ENCODE results near the gene TBL2.

DNA sequence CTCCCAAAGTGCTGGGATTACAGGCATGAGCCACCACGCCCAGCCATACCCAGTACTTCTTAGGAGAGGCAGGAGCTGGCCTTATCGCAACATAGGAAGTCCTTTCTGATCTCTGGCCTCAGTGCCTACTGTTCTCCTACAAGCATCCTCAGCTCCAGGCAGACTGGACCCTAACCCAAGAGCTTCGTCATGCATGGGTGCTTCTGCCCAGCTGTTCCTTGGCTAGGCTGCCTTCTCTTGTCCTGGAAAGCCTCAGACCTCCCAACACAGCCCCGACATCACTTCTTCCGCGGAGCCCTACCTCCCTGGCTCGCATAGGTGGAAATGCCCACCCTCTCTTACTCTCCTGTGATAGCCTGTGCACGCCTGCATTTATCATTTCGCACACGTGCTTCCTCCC, 36.7 kb downstream of the TBL2 start:
- TF ChIP-seq EZH2phosphoT487 (IDR thresholded peaks at IDR 0.05; ENCODE audit: borderline replicate concordance, low read length) = no peak
- TF ChIP-seq, protein P1, sequence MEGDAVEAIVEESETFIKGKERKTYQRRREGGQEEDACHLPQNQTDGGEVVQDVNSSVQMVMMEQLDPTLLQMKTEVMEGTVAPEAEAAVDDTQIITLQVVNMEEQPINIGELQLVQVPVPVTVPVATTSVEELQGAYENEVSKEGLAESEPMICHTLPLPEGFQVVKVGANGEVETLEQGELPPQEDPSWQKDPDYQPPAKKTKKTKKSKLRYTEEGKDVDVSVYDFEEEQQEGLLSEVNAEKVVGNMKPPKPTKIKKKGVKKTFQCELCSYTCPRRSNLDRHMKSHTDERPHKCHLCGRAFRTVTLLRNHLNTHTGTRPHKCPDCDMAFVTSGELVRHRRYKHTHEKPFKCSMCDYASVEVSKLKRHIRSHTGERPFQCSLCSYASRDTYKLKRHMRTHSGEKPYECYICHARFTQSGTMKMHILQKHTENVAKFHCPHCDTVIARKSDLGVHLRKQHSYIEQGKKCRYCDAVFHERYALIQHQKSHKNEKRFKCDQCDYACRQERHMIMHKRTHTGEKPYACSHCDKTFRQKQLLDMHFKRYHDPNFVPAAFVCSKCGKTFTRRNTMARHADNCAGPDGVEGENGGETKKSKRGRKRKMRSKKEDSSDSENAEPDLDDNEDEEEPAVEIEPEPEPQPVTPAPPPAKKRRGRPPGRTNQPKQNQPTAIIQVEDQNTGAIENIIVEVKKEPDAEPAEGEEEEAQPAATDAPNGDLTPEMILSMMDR (conservative IDR thresholded peaks at IDR 0.05; ENCODE audit: low read depth, low read length) = no peak

All from PC-3 (cell line).